ENCODE measurements around the gene CDH13. TPM values are rescaled to one million over a fixed set of nuclear protein-coding genes. Genes with fewer than 3 reads are reported as not detected.

The CDH13 gene
- total and polyA plus RNA-seq, 2 donors (not counting 3 experiments of a cell fraction or from before 2014, with no cell fraction given), result 96.6 to 124 TPM

DNA sequence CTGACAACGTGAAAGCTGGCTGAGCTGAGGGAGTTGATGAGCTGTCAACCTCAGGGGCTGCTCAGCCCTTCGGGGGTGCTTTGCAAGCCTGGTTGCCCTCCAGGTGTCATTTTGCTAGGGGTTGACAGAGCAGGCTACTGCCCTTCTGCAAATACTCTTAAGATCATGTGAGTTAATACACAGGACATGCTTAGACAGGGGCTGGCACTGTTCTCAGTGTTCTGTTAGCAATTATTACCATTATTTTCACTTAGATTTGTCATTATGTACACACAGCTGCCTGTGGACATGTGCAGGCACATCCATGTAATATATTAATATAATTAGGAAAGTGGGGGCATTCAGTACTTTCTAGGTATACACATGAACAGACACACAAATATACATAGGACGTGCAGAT lies 626.8 kb downstream of the CDH13 start:
- H3K4me1 ChIP-seq (ENCODE audit: control insufficient read depth, extremely low read depth, insufficient read depth, low read length), result no peaks in the 10 kb centered on the region
- H3K79me2 ChIP-seq (ENCODE audit: control insufficient read depth, insufficient read depth, low read length), result no peaks in the 10 kb centered on the region
- H3K27me3 ChIP-seq (ENCODE audit: control insufficient read depth in 2 of 2, insufficient read depth in 2 of 2, low read length in 2 of 2), result no peaks in the 10 kb centered on the region
- no peaks in the 10 kb centered on the region for H4K20me1 ChIP-seq (replicated peaks; ENCODE audit: control insufficient read depth, extremely low read depth, insufficient read depth, low read length)
- DNase-seq (ENCODE audit: low read depth, low spot score) (no peak), FAIRE-seq (no peak)
- no peaks in the 10 kb centered on the region for H3K36me3 ChIP-seq (ENCODE audit: control insufficient read depth in 2 of 2, extremely low read depth in 1 of 2, insufficient read depth in 2 of 2, low read length in 2 of 2)
- H3K9me3 ChIP-seq (replicated peaks; ENCODE audit: control insufficient read depth, insufficient read depth, low read length), result no peaks in the 10 kb centered on the region
- no peaks in the 10 kb centered on the region for H3K9me1 ChIP-seq (replicated peaks; ENCODE audit: control insufficient read depth, extremely low read depth, insufficient read depth, low read length)
- ChIA-PET CTCF (no interaction called here), POLR2A (no interaction called here)
- dilution Hi-C loops (cut with MboI; ENCODE audit: extremely low pct_ligation_motif_present, low sequenced_read_pairs), result no loop called here
- no peak overlapping the region for H3K27ac ChIP-seq (ENCODE audit: insufficient read depth, low read depth, low read length)
- H3K4me2 ChIP-seq (ENCODE audit: insufficient read depth, low read length), result no peak overlapping the region
- intact Hi-C loops (cut with micrococcal nuclease), result no loop called here
- H2AFZ ChIP-seq (ENCODE audit: low read depth, low read length), result no peak overlapping the region
- no TSS peak for BruUV-seq (replicated peaks)
- no peak overlapping the region for H3K9ac ChIP-seq (replicated peaks; ENCODE audit: extremely low read depth, insufficient read depth, low read length)
- no peak overlapping the region for H3K4me3 ChIP-seq (replicated peaks in 1 of 3; ENCODE audit: insufficient read depth in 1 of 3, low read depth in 1 of 3, low read length in 3 of 3)
- TF ChIP-seq EZH2 (IDR thresholded peaks at IDR 0.05; ENCODE audit: borderline replicate concordance, low read depth, low read length, severe bottlenecking), result no peak
- TF ChIP-seq, protein P1, sequence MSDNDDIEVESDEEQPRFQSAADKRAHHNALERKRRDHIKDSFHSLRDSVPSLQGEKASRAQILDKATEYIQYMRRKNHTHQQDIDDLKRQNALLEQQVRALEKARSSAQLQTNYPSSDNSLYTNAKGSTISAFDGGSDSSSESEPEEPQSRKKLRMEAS (IDR thresholded peaks at IDR 0.05; ENCODE audit: insufficient read depth, insufficient read length), result no peak
- TF ChIP-seq POLR2AphosphoS5 (IDR thresholded peaks at IDR 0.05; ENCODE audit: insufficient read depth, low read depth, low read length), result no peak
- no peak for TF ChIP-seq POLR2A (IDR thresholded peaks at IDR 0.05; ENCODE audit: low read depth, low read length)
- no peak for TF ChIP-seq JUN (IDR thresholded peaks at IDR 0.05; ENCODE audit: borderline replicate concordance, insufficient read depth, insufficient read length, low read depth)
- TF ChIP-seq GATA2 (IDR thresholded peaks at IDR 0.05; ENCODE audit: insufficient read depth, insufficient read length, low read depth, low read length), result no peak

DNA sequence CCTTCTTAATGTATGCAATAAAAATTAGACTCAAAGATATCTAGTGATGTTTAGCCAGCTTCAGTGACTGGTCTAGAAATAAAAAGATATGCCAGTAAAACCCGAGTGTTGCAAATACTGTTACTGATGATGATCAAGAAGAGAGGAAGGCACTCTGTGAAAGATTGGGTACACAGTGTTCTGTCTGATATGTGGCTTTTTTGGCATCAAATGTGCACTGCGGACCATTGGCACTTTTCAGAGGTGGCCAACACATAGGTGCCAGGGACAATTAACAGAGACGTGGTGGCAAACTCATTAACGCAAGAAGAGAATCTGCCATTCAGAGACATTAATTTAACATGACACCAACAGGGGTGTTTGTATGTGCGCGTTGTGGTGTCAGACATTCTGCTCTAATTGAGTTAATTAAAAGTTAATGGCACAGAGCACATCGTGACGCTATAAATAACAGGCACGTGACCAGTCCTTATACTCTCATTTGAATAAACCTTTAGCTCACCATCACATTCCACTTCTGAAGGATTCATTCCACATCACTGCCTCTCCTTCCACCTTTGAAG lies 631.7 kb downstream of the CDH13 start:
- Histone ChIP-seq H3K9me3 (replicated peaks; ENCODE audit: control insufficient read depth, insufficient read depth, low read length) (no peaks in the 10 kb centered on the region), H3K4me1 (ENCODE audit: control insufficient read depth, extremely low read depth, insufficient read depth, low read length) (no peaks in the 10 kb centered on the region), H3K27ac (ENCODE audit: insufficient read depth, low read depth, low read length) (no peak overlapping the region), H3K79me2 (ENCODE audit: control insufficient read depth, insufficient read depth, low read length) (no peaks in the 10 kb centered on the region), H3K36me3 (ENCODE audit: control insufficient read depth in 2 of 2, extremely low read depth in 1 of 2, insufficient read depth in 2 of 2, low read length in 2 of 2) (no peaks in the 10 kb centered on the region), H3K9me1 (replicated peaks; ENCODE audit: control insufficient read depth, extremely low read depth, insufficient read depth, low read length) (no peaks in the 10 kb centered on the region), H4K20me1 (replicated peaks; ENCODE audit: control insufficient read depth, extremely low read depth, insufficient read depth, low read length) (no peaks in the 10 kb centered on the region), H3K4me3 (replicated peaks in 1 of 3; ENCODE audit: insufficient read depth in 1 of 3, low read depth in 1 of 3, low read length in 3 of 3) (no peak overlapping the region), H2AFZ (ENCODE audit: low read depth, low read length) (no peak overlapping the region), H3K4me2 (ENCODE audit: insufficient read depth, low read length) (no peak overlapping the region), H3K9ac (replicated peaks; ENCODE audit: extremely low read depth, insufficient read depth, low read length) (no peak overlapping the region), H3K27me3 (ENCODE audit: control insufficient read depth in 2 of 2, insufficient read depth in 2 of 2, low read length in 2 of 2) (no peaks in the 10 kb centered on the region)
- no peak for FAIRE-seq
- POLR2A ChIA-PET, result no interaction called here
- intact Hi-C loops (cut with micrococcal nuclease) (no loop called here), dilution Hi-C loops (cut with MboI; ENCODE audit: extremely low pct_ligation_motif_present, low sequenced_read_pairs) (no loop called here)
- CTCF ChIA-PET, result interaction anchor here (1.1 kb wide), 1 partner anchor 25 kb away, joined by 3 read pairs; no protein-coding TSS in a partner anchor
- TF ChIP-seq JUN (IDR thresholded peaks at IDR 0.05; ENCODE audit: borderline replicate concordance, insufficient read depth, insufficient read length, low read depth), result no peak
- no peak for TF ChIP-seq POLR2AphosphoS5 (IDR thresholded peaks at IDR 0.05; ENCODE audit: insufficient read depth, low read depth, low read length)
- TF ChIP-seq EZH2 (IDR thresholded peaks at IDR 0.05; ENCODE audit: borderline replicate concordance, low read depth, low read length, severe bottlenecking), result no peak
- TF ChIP-seq POLR2A (IDR thresholded peaks at IDR 0.05; ENCODE audit: low read depth, low read length), result no peak
- no peak for TF ChIP-seq GATA2 (IDR thresholded peaks at IDR 0.05; ENCODE audit: insufficient read depth, insufficient read length, low read depth, low read length)
- BruUV-seq (replicated peaks), result no TSS peak
- DNase-seq (ENCODE audit: low read depth, low spot score), result no peak

All from endothelial cell of umbilical vein (primary cell).